NCI-H1092 (cell line): ENCODE data around the gene PLA2G1B.
"Not testable (repeated sequence)": the region's sequence is repeated elsewhere in the genome, so short reads cannot be mapped to it uniquely, and the experiment has no call there.

Experiments used
- DNase-seq: peaks from one replicate; lab custom pipeline; 2025; lab: John Stamatoyannopoulos, UW

PLA2G1B gene

GRCh38 chr12:120358412-120359100 is 31.0 kb upstream of the PLA2G1B start:
- no peak for DNase-seq

DNA sequence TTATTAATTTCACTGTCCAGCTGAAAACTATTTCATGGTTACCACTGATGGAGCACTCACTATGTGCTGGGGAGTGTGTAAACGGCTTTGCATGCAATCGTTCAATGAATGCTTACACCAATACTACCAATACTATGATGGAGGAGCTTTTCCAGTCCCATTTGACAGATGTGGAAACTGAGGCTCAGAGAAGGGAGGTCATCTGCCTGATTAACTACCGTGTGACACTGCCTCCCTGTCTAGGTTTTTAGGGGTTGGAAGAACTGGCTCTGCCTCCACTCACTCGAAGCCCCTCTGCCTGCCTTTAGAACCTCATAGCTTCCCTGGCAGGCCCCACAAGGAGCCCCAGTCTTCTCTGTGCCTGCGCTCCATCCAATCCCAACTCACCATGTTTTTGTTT is 29.5 kb upstream of the PLA2G1B start:
- no peak for DNase-seq

DNA sequence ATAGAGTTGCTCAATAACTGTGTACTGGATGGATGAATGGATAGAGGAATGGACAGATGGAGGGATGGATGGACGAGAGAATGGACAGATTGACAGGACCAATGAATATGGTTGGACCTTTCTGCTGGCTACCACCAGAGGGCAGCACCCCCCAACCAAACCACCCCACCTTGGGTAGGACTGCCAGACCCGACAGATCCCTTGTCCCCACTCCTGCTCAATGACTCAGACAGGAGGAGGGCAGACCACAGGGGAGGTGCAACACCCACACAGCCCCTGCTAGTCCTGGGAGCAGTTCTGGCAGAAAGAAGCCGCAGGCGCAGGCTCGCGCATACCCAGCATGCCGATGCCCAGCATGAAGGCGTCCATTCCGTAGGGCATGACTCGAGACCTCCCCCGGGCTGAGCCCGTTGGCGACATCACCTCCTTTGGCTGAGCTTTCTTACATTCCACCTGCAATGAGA is 29.0 kb upstream of the PLA2G1B start:
- peak; percentile 13 for DNase-seq

- no peak for DNase-seq
Observed at GRCh38 chr12:120353556-120354317, 26.2 kb upstream of the PLA2G1B start.

GRCh38 chr12:120353136-120353535 is 25.6 kb upstream of the PLA2G1B start:
- no peak for DNase-seq

DNA sequence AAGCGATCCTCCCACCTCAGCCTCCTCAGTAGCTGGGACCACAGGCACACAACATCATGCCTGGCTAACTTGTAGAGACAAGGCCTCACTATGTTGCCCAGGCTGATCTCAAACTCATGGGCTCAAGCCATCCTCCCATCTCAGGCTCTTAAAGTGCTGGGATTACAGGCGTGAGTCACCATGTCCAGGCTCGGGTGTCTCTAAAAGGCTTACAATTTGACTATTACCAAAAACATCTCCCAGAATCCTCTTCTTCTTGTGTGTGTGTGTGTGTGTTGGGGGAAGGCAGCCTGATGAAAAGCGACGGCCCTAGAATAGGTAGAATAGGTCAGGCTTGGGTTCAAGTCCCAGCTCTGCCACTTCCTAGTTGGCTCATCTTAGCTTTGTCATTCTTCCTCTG is 24.5 kb upstream of the PLA2G1B start:
- DNase-seq, result no peak

DNA sequence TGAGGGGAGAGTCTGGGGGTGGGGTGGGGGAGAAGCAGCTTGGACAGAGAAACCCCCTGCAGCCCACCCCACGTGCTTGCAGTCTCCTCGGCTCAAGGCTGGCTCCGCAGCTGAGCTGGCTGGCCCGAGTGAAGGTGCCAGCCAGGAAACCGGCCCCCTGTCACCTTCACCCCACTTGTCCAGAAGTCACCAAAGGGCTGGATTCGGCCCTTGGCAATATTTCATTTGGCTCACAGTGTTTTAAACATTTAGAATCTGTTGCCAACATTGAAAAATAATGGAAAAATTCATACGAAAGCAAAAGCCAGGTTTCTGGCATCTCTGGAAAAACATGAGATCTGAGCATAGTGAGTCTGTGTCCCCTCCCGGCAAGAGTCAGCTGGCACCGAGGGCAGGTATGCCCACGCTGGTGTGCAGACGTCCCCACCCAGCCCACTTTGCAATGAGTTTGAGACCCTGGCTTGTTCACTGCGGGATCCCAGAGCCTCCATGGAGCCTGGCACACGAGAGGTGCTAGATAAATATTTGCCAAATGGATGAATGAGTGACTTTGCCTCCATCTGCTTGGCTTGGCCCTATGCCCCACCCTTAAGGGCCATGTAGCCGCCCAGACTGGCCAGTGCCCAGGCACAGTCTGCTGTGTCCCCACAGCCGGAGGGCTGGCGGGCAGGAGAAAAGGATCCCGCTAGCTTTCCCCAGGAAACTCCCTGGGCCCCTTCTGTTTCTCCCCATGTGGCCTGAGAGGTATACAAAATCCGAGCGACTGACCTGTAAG is 23.2 kb upstream of the PLA2G1B start:
- DNase-seq, result peak; percentile 81

- DNase-seq, result no peak
Observed at GRCh38 chr12:120347766-120348165, 20.2 kb upstream of the PLA2G1B start.

GRCh38 chr12:120346681-120347080 is 19.1 kb upstream of the PLA2G1B start:
- DNase-seq, result no peak

DNA sequence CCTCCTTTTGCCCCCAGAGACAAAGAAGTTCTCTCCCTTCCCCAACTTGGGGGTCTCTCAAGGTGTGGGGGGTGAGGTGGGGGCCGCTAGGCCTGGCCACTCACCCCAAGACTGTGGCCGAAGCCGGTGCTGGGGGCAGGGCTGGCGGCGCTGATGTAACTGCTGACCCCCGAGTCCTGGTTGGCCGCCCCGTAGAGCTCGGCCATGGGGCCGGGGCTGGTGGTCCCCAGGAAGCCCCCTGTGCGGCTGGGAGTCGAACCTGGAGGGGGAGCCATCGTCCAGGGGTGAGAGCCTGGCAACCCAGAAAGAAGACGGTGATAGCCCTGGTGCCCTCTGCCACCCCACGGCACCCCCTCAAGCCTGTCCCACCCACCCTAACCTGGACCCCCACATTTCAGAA is 18.5 kb upstream of the PLA2G1B start:
- DNase-seq, result no peak

DNA sequence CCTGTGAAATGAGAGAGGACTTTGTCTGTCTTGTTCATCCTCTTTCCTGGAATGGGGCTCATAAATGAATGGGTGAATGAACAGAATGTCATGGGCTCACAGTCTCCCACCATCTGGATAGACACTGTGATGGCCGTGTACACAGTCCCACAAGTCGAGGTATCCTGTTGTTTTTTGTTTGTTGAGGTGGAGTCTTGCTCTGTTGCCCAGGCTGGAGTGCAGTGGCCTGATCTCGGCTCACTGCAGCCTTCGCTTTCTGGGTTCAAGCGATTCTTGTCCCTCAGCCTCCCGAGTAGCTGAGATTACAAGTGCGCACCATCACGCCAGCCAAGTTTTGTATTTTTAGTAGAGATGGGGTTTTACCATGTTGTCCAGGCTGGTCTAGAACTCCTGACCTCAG is 16.1 kb upstream of the PLA2G1B start:
- DNase-seq, result no peak

- no peak for DNase-seq
Observed at GRCh38 chr12:120343039-120343537, 15.5 kb upstream of the PLA2G1B start.

DNA sequence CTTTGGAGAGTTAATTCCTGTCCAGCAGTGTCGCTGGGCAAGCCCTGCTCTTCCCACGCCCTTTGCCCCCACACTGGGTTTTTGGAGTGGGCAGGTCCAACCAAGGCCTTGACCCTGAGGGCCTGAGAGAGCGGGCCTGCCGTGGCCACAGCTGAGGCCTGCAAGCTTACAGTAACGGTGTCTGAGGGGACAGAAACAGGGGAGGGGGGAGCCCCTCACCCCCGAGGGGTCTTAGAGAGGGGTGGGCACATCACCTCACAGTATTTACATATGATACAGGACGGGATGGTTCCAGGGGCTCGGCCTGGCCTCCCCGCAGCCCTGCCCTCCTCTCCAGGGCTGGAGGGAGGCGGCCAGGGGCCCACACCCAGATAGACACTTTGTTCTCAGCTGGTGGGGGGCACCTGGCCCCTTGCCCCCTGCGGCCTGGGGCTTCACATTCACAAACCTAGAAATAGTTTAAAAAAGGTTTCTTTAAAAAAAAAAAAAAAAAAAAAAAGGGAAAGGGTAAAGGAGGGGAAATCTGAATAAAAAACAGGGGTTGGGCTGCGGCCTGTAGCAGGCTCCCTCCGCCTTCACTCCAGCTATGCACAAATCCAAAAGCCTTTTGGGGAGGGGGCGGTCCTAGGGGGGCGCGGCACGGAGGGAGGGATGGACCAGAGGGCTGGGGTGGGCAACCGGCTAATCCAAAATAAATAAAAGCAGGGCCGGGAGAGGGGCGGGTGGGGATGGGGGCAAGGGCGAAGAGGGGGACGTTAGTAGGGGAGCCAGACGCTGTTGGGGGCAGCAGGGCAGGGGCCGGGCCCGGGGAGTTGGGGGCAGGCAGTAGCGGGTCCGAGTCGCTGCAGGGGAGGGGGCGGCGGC is 14.8 kb upstream of the PLA2G1B start:
- DNase-seq, result no peak

DNA sequence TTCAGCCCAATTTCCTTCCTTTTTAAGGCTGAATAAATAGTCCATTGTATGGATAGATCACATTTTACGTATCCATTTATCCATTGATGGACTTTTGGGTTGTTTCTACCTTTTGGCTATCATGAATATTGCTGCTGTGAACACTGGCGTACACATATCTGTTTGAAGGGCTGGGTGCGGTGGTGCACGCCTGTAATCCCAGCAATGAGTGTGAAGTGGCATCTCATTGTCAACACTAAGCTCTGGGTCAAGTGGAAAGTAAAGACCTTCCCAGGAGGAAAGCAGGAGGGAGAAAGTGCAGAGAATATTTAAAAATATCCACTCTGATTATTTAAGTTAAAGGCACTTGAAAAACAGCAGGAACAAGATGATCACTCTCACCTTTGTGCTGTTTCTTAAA is 11.7 kb upstream of the PLA2G1B start:
- DNase-seq, result no peak

- no peak for DNase-seq
Observed at GRCh38 chr12:120337730-120338129, 10.2 kb upstream of the PLA2G1B start.

- not testable (repeated sequence) for DNase-seq
Observed at GRCh38 chr12:120336392-120336791, 8.8 kb upstream of the PLA2G1B start.

- DNase-seq, result peak; percentile 4
Observed at GRCh38 chr12:120335447-120335846, 7.9 kb upstream of the PLA2G1B start.

DNA sequence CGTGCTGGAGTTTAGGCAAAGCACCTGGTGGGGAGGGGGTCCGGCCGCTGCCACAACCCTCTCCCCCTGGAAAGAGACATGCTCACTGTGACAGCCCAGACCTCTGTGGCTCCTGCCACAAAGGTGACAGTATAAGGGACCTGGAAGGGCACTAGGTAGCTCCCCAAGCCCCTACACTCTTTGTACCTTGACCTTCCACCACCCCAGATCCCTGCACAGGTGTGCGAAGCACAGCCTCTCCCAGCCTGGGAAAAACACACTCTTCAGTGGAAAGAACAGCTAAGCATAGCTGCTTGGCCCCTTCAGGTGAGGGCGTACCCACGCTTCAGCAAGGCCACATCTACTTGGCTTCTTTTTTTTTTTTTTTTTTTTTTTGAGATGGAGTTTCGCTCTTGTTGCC is 4.9 kb upstream of the PLA2G1B start:
- no peak for DNase-seq

GRCh38 chr12:120332041-120332440 is 4.5 kb upstream of the PLA2G1B start:
- DNase-seq, result no peak

DNA sequence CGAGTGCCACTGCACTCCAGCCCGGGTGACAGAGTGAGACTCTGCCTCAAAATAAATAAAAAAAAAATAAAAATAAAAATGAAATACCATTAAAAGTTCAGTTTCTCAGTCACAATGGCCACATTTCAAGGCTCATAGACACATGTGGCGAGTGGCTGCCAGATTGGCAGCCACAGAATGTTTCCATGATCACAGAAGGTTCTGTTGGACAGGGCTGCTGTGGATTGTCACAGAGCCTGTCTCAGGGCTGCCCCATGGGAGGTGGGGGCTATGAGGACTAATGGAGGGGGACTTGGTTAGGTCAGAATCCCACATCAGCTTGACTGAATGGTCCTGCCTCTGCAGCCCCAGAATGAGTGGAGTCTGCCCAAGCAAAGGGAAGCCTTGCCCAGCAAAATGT is 3.8 kb upstream of the PLA2G1B start:
- DNase-seq, result no peak

GRCh38 chr12:120328228-120328627 is 649 bp upstream of the PLA2G1B start:
- no peak for DNase-seq
